DND-41 (cell line): Measurements from ENCODE around the gene MORN5.

Source experiments
- ATAC-seq: fragments of 200-7000 bp; cut with Tn5 transposase; 3 replicates; pipeline ENCODE4 v1.9.1; 2021; ENCODE audit warnings: low read depth; ENCODE audit not compliant: insufficient read depth
- DNase-seq: peaks from one replicate; pipeline ENCODE4 v3.0.0-alpha.2; 2020
- H2AFZ ChIP-seq: 2 replicates; pipeline ENCODE4 v1.6.0; 2012; ENCODE audit warnings: low read depth, low read length
- H3K27ac ChIP-seq: 2 replicates; pipeline ENCODE4 v1.5.1; 2012; ENCODE audit warnings: low read length, inconsistent platforms
- H3K27me3 ChIP-seq: fragments of 200-600 bp; sonication (generic); 2 replicates; pipeline ENCODE4 v1.6.0; 2012; ENCODE audit warnings: low read length, mild to moderate bottlenecking, inconsistent platforms; ENCODE audit not compliant: insufficient read depth, poor library complexity
- H3K36me3 ChIP-seq: 2 replicates; pipeline ENCODE4 v1.5.1; 2012; ENCODE audit warnings: low read length, inconsistent platforms; ENCODE audit not compliant: insufficient read depth
- H3K4me1 ChIP-seq: 2 replicates; pipeline ENCODE4 v1.5.1; 2012; ENCODE audit warnings: mild to moderate bottlenecking, low read length; ENCODE audit not compliant: insufficient read depth
- H3K4me2 ChIP-seq: 2 replicates; pipeline ENCODE4 v1.6.0; 2012; ENCODE audit warnings: mild to moderate bottlenecking, moderate library complexity, low read length, inconsistent platforms; ENCODE audit not compliant: insufficient read depth
- H3K4me3 ChIP-seq, 2 experiments: fragments of 200-600 bp in 1 of 2; shearing (Covaris generic) in 1 of 2; 2 replicates each; pipeline ENCODE4 v1.5.1; 2012 to 2016; ENCODE audit warnings: inconsistent platforms in 2 of 2, low read length in 2 of 2, mild to moderate bottlenecking in 2 of 2, low read depth in 1 of 2, moderate library complexity in 1 of 2
- H3K79me2 ChIP-seq: 2 replicates; pipeline ENCODE4 v1.6.0; 2012; ENCODE audit warnings: low read length, inconsistent platforms; ENCODE audit not compliant: insufficient read depth
- H3K9ac ChIP-seq: 2 replicates; pipeline ENCODE4 v1.6.0; 2012; ENCODE audit warnings: low read depth, mild to moderate bottlenecking, inconsistent platforms, low read length, moderate library complexity
- H3K9me3 ChIP-seq: 2 replicates; pipeline ENCODE4 v1.5.1; 2012; ENCODE audit warnings: low read length, moderate library complexity, mild to moderate bottlenecking, inconsistent platforms; ENCODE audit not compliant: insufficient read depth, severe bottlenecking
- H4K20me1 ChIP-seq: 2 replicates; pipeline ENCODE4 v1.6.0; 2012; ENCODE audit warnings: low read length; ENCODE audit not compliant: insufficient read depth
- CTCF ChIP-seq: IDR thresholded peaks from 2 replicates; pipeline ENCODE4 v1.5.1; 2012; ENCODE audit warnings: borderline replicate concordance, low read length, moderate library complexity, mild to moderate bottlenecking; ENCODE audit not compliant: poor library complexity, severe bottlenecking; ENCODE audit errors: extremely low read depth
- EZH2 ChIP-seq: IDR thresholded peaks from 3 replicates; pipeline ENCODE4 v1.6.1; 2012; ENCODE audit warnings: borderline replicate concordance, low read depth, mild to moderate bottlenecking, moderate library complexity, low read length, inconsistent platforms; ENCODE audit not compliant: severe bottlenecking

The MORN5 gene

GRCh38 chr9:122127396-122127798 lies 32.3 kb upstream of the MORN5 start:
- Histone ChIP-seq H2AFZ (no peak overlapping the region), H3K79me2 (no peaks in the 10 kb centered on the region), H3K9me3 (no peaks in the 10 kb centered on the region), H4K20me1 (no peaks in the 10 kb centered on the region; the same call in none of the 2 replicates), H3K27me3 (no peaks in the 10 kb centered on the region), H3K4me1 (no peaks in the 10 kb centered on the region), H3K4me2 (no peak overlapping the region), H3K36me3 (no peaks in the 10 kb centered on the region), H3K9ac (no peak overlapping the region), H3K27ac (no peak overlapping the region), H3K4me3 (no peak overlapping the region)
- DNase-seq (no peak), ATAC-seq (no peak)
- no peak for TF ChIP-seq EZH2
- TF ChIP-seq CTCF = no peak

GRCh38 chr9:122128007-122128968 lies 31.4 kb upstream of the MORN5 start:
- DNase-seq = no peak
- Histone ChIP-seq H3K9me3 (no peaks in the 10 kb centered on the region), H3K79me2 (no peaks in the 10 kb centered on the region), H4K20me1 (no peaks in the 10 kb centered on the region; the same call in none of the 2 replicates), H3K27ac (no peak overlapping the region), H3K4me3 (no peak overlapping the region), H3K36me3 (no peaks in the 10 kb centered on the region), H3K9ac (no peak overlapping the region), H3K27me3 (no peaks in the 10 kb centered on the region), H2AFZ (no peak overlapping the region), H3K4me2 (no peak overlapping the region), H3K4me1 (no peaks in the 10 kb centered on the region)
- no peak for TF ChIP-seq EZH2
- no peak for TF ChIP-seq CTCF
- ATAC-seq = no peak

- Histone ChIP-seq H3K9me3 (no peaks in the 10 kb centered on the region), H3K27me3 (no peaks in the 10 kb centered on the region)
Measured at GRCh38 chr9:122128969-122129343, 30.8 kb upstream of the MORN5 start.

More at GRCh38 chr9:122128969-122129343, 30.8 kb upstream of the MORN5 start:
- Histone ChIP-seq H3K36me3 (no peaks in the 10 kb centered on the region), H3K4me2 (no peak overlapping the region), H3K79me2 (no peaks in the 10 kb centered on the region), H3K9ac (no peak overlapping the region), H3K27ac (no peak overlapping the region), H4K20me1 (no peaks in the 10 kb centered on the region; the same call in none of the 2 replicates), H3K4me3 (no peak overlapping the region), H2AFZ (no peak overlapping the region), H3K4me1 (no peaks in the 10 kb centered on the region)
- TF ChIP-seq CTCF (no peak), EZH2 (no peak)
- ATAC-seq (no peak), DNase-seq (no peak)
